ENCODE data around the gene MAB21L4.

The MAB21L4 gene

DNA sequence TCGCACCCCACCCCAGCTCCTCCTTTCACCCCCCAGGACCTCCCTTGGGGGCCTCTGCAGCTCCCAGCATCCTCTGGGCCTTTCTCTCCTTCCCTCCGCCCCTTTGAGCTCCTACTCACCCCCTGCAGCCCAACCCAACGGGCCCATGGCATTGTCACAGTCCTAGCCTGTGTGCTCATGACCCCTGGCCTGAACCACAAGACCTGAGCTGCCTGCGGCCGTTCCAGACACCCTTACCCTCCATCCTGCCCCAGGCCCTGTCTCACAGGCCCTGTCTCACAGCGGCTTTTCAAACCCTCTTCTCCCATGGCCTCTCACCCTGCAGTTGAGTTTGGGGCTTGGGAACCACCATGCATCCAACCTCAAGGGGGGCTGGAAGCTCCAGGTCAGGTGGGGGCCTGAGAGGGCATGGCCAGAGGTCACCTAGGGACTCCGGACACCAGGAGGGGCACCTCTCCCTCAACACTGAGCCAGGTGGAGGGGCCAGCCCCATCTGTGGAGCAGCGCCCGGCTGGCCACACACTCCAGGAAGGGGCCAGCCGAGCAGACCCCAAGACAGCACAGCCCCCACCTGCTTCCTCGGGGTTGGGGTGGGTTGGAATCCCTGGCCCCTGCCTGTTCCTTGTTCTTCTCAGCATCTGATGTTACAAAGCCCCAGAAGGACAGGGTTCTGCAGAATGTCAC is 6.9 kb downstream of the MAB21L4 start:
- H3K4me1 ChIP-seq (ENCODE audit: insufficient read depth, low read length), result peaks cover 6% of the 10 kb centered on the region; the same call in 1 of the 2 replicates
- no peaks in the 10 kb centered on the region for H3K9me3 ChIP-seq (ENCODE audit: control insufficient read depth, insufficient read depth, low read length)
- H3K36me3 ChIP-seq (ENCODE audit: insufficient read depth, low read length), result no peaks in the 10 kb centered on the region
- H3K9ac ChIP-seq (ENCODE audit: low read depth, low read length), result no peak overlapping the region

DNA sequence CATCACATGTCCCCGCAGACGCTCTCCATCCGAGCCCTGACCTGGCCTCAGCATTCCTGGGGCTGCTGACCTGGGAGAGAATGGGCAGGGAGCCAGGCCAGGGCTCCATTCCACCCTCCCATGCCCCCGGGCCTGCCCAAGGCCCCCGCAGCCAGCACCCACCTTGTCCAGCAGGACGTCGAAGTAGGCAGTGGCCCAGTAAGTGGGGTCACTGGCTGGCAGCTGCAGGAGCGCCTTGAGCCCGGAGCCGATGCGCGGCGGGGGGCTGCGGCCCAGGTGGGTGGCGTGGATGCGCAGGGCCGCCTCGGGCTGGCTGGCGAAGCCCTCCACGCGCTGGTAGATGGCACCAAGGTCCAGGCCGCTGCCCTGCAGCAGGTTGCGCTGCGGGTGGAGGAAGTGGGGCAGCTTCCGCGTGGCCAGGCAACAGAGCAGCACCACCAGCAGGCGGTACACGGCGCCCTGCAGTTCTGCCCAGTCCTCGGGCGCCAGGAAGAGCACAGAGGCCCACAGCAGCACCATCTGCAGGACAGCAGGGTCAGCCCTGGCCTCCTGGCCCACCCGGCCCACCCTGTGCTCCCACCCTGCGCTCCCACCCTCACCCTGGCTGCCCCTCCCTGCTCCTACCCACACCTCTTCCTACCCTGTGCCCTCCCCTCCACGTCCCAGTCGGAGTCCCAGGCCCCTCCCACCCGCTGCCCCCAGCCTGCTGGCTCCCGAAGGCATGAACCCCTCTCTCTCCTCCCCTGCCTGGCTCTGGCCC is 7.6 kb downstream of the MAB21L4 start:
- Histone ChIP-seq H3K36me3 (ENCODE audit: insufficient read depth, low read length) (no peaks in the 10 kb centered on the region), H3K9ac (ENCODE audit: low read depth, low read length) (no peak overlapping the region), H3K4me1 (ENCODE audit: insufficient read depth, low read length) (no peaks in the 10 kb centered on the region; the same call in 1 of the 2 replicates)

DNA sequence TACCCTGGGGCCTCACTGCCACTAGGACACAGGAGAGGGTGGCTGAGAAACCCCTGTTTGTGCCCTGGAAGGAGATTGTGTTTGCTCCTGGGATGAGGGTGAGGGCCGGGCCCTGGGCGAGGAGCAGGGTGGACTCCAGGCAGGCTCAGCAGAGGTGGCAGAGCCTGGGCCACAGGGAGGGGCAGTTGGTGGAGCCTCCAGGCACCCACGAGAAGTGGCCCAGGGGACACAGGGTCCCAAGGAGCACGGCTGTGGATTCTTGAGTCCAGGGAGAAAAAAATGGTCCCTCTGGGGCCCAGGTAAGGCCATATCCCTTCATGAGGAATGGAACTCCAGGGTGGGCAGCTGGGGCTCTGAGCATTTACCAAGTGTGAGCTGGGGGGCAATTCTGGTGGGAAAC is 8.3 kb downstream of the MAB21L4 start:
- no peaks in the 10 kb centered on the region for H3K9me3 ChIP-seq (ENCODE audit: control insufficient read depth, insufficient read depth, low read length)
- no peak overlapping the region for H3K9ac ChIP-seq (ENCODE audit: low read depth, low read length)
- no peaks in the 10 kb centered on the region for H3K36me3 ChIP-seq (ENCODE audit: insufficient read depth, low read length)
- H3K4me1 ChIP-seq (ENCODE audit: insufficient read depth, low read length), result no peaks in the 10 kb centered on the region

More for the DNA sequence above, 7.6 kb downstream of the MAB21L4 start:
- H3K9me3 ChIP-seq (ENCODE audit: control insufficient read depth, insufficient read depth, low read length), result no peaks in the 10 kb centered on the region

DNA sequence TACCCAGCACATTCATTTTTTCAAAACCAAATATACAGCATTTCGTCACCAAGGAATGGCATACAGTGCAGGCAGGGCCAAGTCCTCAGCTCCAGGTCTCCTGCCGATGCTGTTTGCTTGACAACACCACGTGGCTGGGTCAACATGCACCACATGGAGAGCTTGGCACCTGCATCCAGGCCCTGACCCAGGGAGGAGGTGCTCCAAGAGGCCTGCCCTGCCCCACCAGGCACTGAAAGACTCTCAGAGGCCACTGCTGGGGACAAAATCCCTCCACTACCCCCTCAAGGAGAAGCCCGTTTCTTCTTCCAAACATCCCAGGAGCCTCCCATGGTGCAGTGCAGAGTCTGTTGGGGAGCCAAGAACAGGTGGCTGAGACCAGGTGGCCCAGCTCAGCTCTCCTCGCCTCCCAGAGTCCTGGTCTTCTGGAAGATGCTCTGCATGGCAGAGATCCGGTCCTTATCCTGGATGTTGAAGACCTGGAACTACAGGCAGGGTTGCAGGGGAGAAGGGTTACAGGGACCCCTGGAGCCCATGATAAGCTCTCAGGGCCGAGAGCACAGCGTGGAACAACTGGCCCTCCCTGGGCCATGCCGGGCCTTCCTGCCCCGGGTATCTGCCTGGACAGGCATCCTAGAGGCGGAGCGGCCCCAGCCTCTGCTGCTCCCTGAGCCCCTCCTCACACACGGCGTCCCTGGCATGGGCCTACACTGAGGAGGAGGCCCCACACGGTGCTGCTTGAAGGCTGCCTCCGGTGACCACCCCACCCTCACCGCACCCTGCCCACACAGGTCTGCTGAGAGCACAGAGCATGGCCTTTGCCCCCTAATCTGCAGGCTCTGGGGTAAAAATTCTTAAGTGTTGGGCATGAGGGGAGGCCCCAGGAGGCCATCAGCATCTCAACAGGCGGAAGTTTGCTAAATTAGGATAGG is 9.0 kb downstream of the MAB21L4 start:
- Histone ChIP-seq H3K4me1 (ENCODE audit: insufficient read depth, low read length) (no peaks in the 10 kb centered on the region), H3K9ac (ENCODE audit: low read depth, low read length) (no peak overlapping the region)

DNA sequence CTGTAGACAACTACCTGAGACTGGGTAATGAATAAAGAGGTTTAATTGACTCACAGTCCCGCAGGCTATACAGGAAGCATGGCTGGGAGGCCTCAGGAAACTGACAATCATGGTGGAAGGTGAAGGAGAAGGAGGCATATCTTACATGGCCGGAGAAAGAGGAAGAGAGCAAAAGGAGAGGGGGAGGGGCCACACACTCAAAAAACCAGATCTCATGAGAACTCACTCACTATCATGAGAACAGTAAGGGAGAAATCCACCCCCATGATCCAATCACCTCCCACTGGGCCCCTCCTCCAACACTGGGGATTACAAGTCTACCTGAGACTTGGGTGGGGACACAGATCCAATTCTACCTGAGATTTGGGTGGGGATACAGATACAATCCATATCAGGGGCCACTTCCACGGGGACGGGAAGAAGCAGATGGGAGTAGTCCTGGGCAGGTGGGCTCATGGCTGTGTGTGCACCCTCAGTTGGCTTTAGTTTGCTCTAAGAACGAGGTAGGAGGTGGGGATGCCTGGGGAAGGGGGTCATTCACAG is 9.9 kb downstream of the MAB21L4 start:
- Histone ChIP-seq H3K9ac (ENCODE audit: low read depth, low read length) (no peak overlapping the region), H3K36me3 (ENCODE audit: insufficient read depth, low read length) (no peaks in the 10 kb centered on the region), H3K9me3 (ENCODE audit: control insufficient read depth, insufficient read depth, low read length) (no peaks in the 10 kb centered on the region), H3K4me1 (ENCODE audit: insufficient read depth, low read length) (no peaks in the 10 kb centered on the region)

More for the DNA sequence above, 9.0 kb downstream of the MAB21L4 start:
- H3K9me3 ChIP-seq (ENCODE audit: control insufficient read depth, insufficient read depth, low read length), result no peaks in the 10 kb centered on the region
- no peaks in the 10 kb centered on the region for H3K36me3 ChIP-seq (ENCODE audit: insufficient read depth, low read length)

DNA sequence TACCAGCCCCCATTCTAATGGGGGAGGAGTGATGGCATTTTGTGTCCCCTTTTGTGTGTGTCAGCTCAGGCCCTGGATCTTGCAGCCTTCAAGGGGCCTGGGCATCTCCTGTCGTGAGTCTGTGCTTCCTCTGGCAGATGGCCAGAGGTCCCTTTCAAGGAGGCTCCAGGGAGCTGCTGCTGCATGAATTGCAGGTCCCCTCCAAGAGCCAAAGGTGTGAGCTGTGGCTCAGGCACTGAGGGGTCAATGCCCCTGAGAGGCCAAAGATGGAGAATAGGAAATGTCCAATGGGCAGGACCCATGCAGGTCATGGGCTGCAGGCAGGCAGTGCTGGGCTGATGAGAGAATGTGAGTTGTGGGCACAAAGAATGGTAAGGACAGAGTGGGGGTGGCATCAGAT is 10.4 kb downstream of the MAB21L4 start:
- no peaks in the 10 kb centered on the region for H3K36me3 ChIP-seq (ENCODE audit: insufficient read depth, low read length)
- no peak overlapping the region for H3K9ac ChIP-seq (ENCODE audit: low read depth, low read length)
- H3K9me3 ChIP-seq (ENCODE audit: control insufficient read depth, insufficient read depth, low read length), result no peaks in the 10 kb centered on the region
- H3K4me1 ChIP-seq (ENCODE audit: insufficient read depth, low read length), result no peaks in the 10 kb centered on the region

DNA sequence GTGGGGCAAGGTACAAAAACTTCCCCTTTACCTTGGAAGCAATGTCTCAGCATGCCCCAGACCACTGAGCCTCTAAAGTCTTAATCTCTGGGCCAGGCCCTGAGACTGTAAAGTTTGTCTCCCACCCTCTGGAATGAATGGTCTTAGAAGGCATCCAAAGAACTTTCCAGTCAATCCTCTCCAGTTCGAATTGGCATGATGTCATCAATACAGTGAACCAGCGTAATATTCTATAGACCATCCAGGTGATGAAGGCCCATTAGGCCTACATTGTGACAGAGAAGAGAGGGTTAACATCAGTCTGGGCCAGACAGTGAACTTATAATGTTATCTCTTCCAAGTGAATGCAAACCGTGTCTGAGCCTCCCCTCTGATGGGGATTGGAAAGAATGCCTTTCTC is 11.2 kb downstream of the MAB21L4 start:
- no peaks in the 10 kb centered on the region for H3K36me3 ChIP-seq (ENCODE audit: insufficient read depth, low read length)

DNA sequence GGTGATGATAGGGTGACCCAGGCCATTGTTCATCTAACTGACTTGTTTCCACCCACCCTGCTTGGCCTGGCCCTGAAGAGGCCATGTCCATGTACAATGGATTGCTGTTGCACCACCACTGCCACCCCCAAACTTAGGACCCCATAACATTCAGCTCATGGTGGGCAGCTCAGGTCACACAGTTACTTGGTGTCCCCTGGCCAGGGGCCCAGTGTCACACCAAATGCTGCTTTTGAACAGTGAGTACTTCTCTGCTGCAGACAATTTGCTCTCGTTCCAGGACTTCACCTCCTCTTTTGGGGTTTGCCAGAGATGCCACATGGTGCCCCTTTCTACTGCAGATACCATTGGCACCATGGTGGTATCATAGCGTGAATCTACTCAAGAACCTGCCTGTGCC is 11.7 kb downstream of the MAB21L4 start:
- Histone ChIP-seq H3K9ac (ENCODE audit: low read depth, low read length) (no peak overlapping the region), H3K4me1 (ENCODE audit: insufficient read depth, low read length) (no peaks in the 10 kb centered on the region), H3K9me3 (ENCODE audit: control insufficient read depth, insufficient read depth, low read length) (no peaks in the 10 kb centered on the region), H3K36me3 (ENCODE audit: insufficient read depth, low read length) (no peaks in the 10 kb centered on the region)

More for the DNA sequence above, 11.2 kb downstream of the MAB21L4 start:
- H3K4me1 ChIP-seq (ENCODE audit: insufficient read depth, low read length), result no peaks in the 10 kb centered on the region
- H3K9ac ChIP-seq (ENCODE audit: low read depth, low read length), result no peak overlapping the region
- no peaks in the 10 kb centered on the region for H3K9me3 ChIP-seq (ENCODE audit: control insufficient read depth, insufficient read depth, low read length)

DNA sequence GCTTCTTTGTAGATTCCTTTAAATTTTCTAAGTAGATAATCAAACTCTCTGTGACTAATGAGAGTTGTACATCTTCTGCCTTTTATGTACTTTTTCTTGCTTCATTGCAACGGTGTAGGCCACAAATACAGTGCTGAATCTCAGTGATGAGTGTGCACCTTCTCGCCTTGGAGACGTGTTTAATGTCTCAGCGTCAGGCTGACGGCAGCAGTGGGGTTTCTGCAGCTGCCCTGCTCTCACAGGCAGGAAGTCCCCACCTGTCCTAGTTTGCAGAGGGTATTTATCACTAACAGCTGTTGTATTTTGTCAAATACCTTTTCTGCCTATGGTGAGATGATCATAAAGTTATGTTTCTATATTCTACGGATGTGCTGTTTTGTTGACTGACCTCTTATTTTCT is 14.0 kb downstream of the MAB21L4 start:
- no peaks in the 10 kb centered on the region for H3K4me1 ChIP-seq (ENCODE audit: insufficient read depth, low read length)
- H3K9me3 ChIP-seq (ENCODE audit: control insufficient read depth, insufficient read depth, low read length), result no peaks in the 10 kb centered on the region
- no peak overlapping the region for H3K9ac ChIP-seq (ENCODE audit: low read depth, low read length)
- no peaks in the 10 kb centered on the region for H3K36me3 ChIP-seq (ENCODE audit: insufficient read depth, low read length)

DNA sequence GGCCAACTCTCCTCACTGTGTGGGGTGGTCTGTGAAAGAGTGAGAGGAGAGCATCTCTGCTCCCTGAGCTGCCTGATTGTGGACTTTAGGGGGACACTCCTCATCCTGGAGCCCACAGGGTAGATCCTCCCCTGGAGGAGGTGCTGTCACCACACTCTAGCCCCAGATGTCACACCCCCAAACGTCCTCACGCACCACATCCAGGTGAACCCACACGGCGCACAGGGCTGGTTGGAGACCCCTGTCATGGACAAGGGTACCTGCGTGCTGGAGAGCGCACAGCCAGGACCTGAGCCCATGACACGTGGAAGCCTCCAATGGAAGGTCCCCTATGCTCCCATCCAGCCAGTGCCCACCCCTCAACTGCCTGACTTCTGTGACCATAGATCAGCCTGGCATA is 16.9 kb downstream of the MAB21L4 start:
- no peaks in the 10 kb centered on the region for H3K36me3 ChIP-seq (ENCODE audit: insufficient read depth, low read length)
- H3K4me1 ChIP-seq (ENCODE audit: insufficient read depth, low read length), result no peaks in the 10 kb centered on the region
- H3K9me3 ChIP-seq (ENCODE audit: control insufficient read depth, insufficient read depth, low read length), result no peaks in the 10 kb centered on the region
- H3K9ac ChIP-seq (ENCODE audit: low read depth, low read length), result no peak overlapping the region

DNA sequence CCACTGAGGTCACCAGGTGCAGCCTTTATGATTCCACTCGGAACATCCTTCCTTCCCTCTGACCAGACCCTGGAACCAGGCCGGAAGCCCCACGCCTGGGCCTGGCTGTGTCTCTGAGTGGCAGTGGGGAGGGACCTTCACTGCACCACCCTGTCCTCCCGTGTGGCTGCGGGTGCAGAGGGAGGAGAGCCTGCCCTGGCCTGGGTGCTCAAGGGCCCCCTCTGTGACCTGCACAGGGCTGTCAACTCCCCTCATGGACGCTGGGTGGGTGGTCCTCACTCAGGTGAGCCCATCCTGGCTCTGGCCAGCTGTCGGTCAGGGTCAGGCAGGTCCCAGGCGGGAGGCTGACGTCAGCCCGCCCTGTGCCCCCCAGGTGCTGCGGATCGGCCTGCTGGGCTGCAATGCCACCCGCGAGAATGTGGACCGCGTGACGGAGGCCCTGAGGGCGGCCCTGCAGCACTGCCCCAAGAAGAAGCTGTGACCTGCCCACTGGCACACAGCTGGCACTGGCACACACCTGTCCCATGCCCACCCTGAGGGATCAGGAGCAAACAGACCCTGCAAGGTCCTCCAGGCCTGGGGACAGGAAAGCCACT is 17.5 kb downstream of the MAB21L4 start:
- H3K9ac ChIP-seq (ENCODE audit: low read depth, low read length), result no peak overlapping the region
- H3K9me3 ChIP-seq (ENCODE audit: control insufficient read depth, insufficient read depth, low read length), result no peaks in the 10 kb centered on the region
- H3K4me1 ChIP-seq (ENCODE audit: insufficient read depth, low read length), result no peaks in the 10 kb centered on the region
- no peaks in the 10 kb centered on the region for H3K36me3 ChIP-seq (ENCODE audit: insufficient read depth, low read length)

DNA sequence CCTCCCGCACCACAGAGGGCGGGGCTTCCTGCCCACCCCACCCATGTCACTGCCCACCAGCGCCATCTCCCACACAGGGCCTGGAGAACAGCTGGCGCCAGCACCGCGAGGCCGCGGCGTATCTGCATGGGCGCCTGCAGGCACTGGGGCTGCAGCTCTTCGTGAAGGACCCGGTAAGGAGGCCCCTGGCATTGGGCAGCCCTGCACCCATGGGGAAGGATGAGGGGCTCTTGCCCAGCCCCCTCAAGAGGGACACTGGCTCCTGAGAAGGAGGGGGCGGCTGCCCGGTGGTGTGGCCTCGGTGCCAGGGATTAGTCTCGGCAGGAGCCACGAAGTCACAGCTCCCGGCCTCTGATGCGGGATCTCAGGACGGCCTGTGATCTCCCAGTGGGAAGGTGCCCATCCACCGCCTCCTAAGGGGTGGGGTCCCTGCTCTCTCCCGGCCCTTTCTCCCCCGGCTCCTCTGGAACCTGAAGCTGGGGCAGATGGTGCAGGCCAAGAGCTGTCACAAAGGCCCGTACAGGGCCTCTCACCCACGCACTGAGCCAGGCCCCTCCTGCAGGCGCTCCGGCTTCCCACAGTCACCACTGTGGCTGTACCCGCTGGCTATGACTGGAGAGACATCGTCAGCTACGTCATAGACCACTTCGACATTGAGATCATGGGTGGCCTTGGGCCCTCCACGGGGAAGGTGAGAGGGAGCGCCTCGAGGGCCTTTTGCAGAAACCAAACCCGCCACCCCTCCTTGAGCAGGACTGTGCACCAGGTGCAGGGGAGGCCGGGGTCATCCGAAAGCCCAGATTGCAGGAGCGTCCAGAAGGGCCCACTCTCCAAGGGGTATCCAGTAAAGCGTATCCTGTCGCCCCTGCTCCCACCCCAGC is 18.3 kb downstream of the MAB21L4 start:
- Histone ChIP-seq H3K9me3 (ENCODE audit: control insufficient read depth, insufficient read depth, low read length) (no peaks in the 10 kb centered on the region), H3K4me1 (ENCODE audit: insufficient read depth, low read length) (no peaks in the 10 kb centered on the region), H3K9ac (ENCODE audit: low read depth, low read length) (no peak overlapping the region), H3K36me3 (ENCODE audit: insufficient read depth, low read length) (no peaks in the 10 kb centered on the region)
